Measurements from ENCODE around the gene FUT8.
"Not testable (repeated sequence)": the region's sequence is repeated elsewhere in the genome, so short reads cannot be mapped to it uniquely, and the experiment has no call there.

The FUT8 gene

DNA sequence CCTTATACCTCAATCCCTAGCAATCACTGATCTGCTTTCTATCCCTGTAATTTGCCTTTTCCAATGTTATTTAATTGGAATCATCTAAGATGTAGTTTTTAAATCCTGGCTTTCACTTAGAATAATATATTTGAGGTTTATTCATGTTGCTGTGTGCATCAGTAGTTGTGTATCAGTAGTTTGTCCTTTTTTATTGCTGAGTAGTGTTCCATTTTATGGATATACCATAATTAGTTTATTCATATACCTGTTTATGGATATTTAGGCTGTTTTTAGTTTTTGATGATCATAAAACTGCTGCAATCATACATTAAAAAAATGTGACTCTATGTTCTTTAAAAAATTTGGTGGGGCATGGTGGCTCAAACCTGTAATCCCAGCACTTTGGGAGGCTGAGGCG, 43.7 kb downstream of the FUT8 start:
- no peak for DNase-seq

DNA sequence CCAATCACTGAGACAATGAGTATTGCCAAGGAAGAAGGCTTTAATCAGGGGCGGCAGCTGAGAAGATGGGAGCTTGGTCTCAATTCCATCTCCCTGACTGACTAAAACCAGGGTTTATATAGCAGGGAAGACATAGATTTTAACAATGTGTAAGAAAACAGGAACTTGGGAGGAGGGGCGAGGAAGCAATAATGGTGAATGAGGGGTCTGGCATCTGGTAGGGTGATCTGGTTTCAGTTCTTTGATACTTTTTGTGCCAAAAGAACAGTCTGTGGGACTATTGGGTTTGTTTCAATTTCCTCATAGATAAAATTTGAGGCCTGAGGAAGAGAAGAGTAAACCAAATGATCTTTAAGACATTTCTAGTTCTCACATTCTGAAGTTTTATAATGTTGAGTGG, 49.2 kb downstream of the FUT8 start:
- no peak for DNase-seq

DNA sequence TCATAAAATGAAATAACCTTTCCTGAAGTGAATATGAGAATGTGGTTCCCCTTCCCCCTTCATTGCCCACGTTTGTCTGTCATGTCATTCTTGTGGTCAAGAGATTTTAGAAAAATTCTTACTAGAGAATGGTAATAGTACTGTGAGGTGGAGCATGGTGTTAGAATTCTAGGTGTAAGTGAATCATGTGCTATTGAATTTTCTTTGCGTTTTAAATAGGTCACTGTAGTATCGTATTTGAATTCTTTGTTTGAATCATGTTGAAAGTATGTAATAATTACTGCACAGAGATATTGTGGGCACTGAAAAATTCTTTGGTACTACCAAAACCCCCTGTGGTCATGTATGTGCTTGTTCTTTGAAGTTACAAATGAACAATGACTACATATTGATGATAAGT, 49.9 kb downstream of the FUT8 start:
- no peak for DNase-seq

DNA sequence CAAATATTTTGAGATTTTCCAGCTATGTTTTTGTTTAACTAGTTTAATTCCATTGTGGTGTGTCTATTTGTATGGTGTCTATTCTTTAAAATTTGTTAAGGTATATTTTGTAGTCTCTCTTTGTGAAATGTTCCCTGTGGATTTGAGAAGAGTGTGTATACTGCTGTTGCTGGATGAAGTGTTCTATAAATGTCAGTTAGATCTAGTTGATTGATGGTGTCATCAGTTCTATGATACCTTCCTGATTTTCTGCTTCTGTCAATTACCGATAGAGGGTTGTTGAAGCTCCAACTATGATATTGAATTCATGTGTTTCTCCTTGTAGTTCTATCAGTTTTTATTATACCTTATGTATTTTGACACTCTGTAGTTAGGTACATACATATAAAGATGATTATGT, 53.1 kb downstream of the FUT8 start:
- DNase-seq: no peak

DNA sequence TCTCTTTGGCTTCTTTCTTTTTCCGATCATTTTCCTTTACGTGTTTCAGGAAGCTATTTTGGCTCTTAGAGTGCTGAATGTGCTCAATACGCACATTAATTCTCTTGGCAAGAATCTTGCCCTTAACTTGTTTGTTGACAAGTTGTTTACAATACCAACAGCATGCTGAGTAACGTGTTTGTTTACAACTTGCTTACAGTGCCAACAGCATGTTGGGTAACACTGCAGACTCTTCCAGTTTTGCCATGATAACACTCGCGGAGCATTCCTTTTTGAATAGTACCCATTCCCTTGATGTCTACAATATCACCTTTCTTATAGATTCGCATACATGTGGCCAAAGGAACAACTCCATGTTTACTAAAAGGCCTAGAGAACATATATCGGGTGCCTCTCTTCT, 55.4 kb downstream of the FUT8 start:
- DNase-seq: not testable (repeated sequence)

DNA sequence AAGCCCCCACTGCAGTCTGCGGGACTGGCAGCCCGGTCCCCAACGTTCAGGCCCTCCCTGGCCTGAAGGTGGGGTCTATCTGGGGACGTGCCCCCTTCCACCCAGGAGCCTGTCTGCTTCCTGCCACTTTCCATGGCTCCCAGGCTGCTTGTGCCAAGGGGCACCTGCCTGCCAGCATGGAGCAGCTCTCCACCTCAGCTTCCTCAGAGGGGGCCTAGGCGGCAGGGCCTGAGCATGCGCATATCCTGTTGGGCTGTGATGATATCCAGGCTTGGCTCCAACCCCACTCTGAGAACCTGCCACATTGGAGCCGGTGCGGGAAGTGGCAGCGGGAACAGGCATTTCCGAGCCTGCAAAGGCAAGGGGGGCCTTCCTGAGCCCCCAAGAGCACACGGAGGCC, 57.4 kb downstream of the FUT8 start:
- no peak for DNase-seq

DNA sequence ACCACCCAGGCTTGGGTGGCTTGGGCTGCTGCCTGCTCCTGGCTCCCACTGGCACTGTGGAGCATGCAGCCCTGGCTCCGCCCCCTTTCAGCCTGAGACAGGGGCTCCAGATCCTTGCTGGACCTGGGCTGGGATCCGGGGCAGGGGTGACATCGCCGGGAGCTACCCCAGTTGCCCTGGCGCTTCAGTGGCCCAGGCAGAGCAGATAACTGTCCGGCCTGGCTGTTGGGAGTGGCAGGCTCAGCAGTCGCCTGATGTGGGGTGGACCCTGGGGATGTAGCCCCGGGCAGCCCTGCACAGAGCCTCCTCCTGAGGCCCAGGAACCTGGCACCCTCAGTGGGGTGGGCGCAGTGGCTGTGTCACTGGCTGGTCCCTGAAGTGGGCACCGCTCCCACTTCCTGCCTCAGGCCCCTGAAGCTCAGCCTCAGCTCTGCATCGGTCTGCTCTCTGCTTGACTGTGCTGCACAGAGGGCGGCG, 57.9 kb downstream of the FUT8 start:
- no peak for DNase-seq

DNA sequence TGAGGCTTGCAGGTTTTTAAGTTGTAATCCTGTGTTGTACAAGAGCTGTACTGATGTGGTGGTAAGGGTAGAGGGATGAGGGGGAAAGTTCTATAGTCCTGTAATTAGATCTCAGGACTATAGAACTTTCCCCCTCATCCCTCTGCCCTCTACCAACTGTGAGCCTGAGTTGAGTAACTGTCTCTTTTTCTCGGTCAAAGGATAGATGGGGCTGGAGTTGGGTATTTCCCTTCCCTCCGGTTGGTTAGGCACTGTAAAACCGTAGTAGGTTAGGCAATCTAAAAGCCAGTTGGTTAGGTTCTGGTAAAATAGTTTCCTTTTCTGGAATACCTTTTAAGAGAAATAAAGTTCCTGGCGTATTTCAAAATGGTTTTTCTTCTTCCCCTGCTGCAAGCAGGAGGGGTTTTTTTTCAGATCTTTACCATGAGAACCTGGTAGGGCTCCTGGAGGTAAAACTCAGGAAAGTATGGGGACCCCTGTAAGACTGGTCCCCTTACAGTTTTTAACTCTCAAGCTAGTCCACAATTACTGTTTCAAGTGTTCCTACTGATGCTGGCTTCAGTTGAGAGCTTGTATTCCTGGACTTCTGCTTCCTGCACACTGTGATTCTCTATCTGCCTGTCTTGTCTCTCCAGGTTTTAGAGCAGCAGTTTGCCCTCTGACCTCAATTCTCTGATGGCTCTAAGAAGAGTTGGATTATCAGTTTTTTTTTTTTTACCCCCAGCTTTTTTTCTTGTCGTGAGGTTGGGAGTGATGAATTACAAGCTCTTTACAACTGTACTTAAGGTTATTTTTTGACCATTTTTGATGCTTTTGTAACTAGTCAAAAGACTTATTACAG, 58.7 kb downstream of the FUT8 start:
- DNase-seq: peak; percentile 41

DNA sequence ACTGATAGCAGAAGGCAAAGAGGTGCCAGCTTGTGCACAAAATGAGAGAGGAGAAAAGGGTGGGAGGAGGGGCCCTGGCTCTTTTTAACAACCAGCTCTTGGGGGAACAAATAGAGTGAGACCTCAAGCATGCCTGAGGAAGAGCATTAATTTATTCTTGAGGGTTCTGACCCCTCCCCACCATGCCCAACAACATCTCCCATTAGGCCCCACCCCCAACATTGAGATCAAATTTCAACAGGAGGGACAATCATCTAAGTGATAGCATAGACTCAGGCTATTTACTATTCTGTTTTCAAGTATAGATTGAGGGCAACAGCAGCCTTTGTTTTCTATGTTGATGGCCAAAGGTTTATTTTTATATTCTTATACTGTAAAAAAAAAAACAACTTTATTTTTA, 59.7 kb downstream of the FUT8 start:
- DNase-seq: peak; percentile 87

DNA sequence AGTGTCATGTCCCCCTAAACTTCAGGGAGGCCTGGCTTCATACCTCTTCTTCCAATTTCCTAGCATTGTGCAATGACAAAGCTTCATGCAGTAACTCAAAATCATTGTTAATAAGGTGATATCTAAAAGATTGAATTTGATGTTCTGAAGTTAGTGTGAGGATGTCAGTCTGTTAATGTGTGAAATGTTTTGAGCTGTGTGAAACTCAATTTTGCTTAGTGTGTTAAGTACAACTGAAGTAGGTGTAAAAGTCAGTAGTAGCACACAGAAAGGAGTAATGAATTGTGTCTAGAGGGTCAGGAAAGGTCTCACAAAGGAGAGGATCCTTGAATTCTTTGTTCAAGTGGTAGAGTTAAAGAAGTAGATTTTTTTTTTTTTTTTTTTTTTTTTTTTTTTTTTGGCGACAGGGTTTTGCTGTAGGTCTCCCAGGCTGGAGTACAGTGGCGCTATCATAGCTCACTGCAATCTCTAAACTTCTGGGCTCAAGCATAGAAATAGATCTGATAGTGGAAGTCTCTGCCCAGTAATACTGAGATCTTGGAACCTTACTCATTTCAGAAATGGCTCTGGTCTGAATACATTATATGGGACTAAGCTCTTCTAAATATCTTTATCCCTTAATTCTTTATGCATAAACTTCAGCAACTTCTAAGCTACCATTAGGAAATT, 63.9 kb downstream of the FUT8 start:
- no peak for DNase-seq

DNA sequence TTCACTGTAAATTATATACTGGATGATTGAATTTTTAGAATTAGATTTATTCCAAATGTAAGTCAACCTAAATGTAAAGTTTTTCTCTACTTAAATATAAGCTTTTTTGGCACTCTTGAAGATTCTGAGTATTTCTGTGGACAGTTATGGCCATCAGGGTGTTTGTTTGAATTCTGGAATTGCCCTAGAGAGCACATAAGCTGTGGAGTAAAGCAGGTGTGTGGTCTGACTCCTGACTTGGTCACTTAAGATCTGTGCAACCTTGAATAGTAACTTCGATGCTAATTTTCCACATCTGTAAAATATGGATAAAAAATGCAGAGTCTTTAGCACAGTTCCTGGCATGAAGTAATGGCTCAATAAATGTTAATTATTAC, 64.4 kb downstream of the FUT8 start:
- DNase-seq: no peak

DNA sequence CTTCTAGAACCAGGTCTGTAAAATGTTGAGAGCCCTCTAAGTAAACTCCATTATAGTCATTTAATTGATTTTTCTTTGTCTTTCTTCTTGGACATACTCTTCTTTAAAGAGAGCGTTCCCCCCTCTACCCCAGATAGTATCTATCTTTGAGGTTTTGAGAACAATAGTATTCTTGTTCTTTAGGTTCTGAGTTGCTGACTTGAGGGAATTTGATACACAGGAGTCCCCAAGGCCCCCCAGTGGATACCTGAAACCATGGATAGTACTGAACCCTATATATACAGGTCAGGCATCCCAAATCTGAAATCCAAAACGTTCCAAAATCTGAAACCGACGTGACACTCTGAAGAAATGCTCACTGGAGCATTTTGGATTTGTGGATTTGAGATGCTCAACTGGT, 65.5 kb downstream of the FUT8 start:
- DNase-seq: no peak

DNA sequence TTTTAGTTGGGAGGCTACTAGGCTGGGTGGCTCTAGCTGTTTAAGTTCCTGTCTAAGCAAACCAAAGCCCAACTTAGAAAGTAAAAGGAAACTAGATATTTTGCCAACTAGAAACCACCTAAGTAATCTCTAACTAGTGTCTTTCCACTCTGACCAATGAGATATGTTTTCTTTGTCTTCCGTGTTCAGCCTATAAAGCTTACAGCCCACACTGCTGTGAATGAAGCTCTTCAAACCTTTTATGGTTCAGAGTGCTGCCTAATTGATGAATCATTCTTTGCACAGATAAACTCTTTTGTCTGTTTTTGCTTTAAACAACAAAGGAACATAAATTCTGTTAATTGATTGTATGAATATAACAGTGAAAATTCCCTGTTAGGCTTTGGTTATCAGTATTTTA, 66.1 kb downstream of the FUT8 start:
- peak; percentile 47 for DNase-seq

DNA sequence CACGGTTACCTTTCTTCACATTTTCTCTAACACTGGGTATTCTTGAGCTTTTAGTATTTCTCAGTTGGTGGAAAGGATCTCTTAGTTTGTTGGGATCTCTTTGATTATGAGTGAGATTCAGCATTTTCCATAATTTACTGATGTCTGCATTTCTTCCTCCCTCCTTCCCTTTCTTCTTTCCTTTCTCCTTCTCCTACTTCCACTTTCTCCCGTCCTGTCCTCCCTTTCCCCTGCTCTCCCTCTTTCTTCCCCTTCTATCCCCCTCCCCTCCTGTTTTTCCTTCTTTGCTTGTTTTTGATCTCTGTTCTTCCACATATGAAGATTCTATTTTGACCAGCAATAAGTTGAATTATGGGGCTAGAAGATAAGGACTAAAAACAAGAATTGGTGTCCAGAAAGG, 66.9 kb downstream of the FUT8 start:
- DNase-seq: no peak

DNA sequence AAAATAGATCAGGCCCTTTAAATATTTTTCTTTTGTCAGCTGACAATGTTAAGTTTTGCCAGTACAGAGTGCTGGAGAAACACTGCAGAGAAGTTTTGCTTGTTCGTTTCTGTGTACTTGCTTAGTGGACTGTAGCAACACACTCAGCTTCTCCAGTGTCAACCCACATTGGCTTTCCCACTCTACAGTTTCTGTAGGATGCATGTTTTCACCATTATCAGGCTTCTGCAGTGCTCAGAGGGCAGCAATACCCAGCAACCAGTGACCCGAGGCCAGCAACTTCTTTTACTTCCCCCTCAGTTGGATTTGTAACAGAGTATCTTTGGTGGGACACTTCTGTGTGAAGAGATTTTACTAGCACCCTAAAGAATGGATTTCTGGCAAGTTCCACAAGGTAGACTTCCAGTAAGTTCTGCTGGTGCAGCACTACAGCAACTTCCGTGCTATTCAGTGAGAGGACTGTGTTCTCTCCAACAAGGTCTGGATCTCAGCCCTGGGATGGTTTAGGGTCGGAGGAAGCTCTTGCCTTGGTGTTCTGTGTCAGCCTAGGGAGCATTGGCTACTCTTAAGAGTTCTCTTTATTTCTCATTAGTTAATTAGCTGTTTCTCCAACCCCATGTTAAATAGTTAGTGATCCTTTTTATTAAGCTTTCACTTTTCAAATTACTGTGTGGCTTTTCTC, 70.4 kb downstream of the FUT8 start:
- no peak for DNase-seq

DNA sequence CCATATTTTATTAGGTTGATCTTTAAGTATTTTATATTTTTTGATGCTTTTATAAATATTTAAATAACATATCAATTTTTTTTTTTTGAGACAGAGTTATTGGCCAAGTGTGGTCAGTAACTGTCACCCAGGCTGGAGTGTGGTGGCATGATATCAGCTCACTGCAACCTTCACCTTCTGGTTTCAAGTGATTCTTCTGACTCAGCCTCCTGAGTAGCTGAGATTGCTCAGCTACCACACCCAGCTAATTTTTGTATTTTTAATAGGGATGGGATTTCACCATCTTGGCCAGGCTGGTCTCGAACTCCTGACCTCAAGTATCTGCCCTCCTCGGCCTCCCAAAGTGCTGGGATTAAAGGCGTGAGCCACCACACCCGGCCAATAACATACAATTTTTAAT, 71.1 kb downstream of the FUT8 start:
- no peak for DNase-seq

DNA sequence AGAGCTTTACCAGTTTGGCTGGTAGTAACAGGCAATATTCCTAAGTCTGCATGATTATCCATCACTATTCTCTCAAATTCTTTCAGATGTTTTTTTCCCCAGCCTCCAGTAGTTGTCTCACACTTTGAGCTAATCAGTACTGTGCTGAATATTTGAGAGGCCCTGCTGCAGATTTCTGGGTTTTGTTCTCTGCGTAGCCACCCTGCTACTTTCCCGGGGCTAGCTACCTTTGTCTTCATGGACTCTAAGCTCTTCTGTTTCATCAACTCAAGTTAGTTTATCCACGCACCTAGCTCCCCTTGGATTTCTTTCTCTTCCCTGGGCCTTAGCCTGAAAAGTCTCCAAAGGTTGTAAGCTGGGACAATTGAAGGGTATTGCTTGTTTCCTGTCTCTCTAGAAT, 73.0 kb downstream of the FUT8 start:
- DNase-seq: no peak

DNA sequence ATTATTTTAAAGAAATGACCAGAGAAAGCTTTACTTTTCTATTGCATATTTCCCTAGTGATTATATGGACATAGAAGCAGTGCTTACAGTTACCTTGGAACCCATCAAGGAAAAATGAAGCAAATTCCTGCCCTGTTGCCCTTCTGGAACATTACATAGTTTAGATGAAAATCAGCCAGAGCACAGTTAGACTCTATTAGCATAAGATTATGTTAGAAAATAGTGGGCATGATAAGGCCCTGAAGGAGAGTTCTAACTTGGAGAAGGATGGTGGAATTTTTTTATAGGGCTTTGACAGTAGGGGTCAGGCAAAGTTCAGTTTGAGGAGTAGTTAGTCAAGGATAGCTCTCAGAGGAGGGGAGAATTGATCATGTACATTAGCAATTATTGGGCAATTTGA, 74.3 kb downstream of the FUT8 start:
- no peak for DNase-seq

DNA sequence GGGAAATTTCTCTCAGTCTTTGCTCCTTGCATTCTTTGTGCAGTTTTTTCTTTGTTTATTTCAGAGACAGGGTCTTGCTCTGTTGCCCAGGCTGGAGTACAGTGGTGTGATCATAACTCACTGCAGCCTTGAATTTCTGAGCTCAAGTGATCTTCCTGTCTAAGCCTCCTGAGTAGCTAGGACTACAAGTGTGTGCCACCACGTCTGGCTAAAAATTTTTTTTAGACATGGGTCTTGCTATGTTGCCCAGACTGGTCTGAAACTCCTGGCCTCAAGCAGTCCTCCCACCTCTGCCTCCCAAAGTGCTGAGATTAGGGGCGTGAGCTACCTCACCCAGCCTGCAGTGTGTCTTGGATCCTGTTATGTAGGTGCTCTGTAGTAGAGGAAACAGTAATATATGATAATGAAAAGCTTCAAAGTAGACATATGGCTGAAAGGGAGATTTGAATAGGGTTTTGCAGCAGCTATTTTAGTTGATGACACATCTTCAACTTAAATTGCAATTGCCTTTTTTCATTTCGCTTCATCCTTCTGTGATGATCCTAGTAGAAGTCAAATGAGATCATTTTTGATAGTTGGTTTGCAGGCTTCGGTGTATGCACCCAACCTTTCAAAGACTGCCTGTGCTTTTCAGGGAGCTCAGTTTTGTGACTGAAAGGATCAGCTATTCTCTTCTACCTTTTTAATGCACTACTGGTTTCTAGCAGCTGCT, 75.4 kb downstream of the FUT8 start:
- no peak for DNase-seq

DNA sequence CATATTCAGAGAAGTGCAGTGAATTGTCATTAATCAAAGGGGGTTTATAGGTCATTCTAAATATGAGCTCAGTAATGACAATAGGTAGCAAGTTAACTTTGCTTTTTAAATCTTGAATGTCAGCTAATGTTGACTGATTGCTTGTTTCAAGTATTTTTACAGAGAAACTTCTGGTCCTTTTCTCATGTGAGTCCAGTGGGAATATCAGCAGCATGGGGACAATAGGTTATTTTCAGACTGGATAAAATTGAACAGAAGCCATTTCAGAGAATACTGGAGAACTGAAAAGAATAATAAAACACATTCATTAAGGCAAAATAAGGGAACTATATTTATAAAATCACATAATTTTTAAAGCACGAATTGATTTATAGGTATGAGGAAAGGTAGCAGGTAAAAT, 78.7 kb downstream of the FUT8 start:
- no peak for DNase-seq

DNA sequence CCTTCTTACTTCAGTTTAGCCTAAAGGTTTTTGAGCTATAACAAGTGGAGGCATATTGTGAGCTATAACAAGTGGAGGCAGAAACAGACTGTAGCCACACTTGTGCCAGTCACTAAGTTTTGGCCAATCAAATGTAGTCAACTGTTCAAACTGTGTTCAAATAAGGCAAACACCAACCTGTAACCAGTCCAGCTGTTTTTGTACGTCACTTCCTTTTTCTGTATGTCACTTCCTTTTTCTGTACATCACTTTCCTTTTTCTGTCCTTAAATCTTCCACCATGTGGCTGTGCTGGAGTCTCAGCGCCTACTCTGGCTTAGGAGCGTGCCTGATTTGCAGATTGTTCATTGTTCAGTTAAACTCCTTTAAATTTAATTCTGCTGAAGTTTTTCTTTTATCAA, 79.7 kb downstream of the FUT8 start:
- no peak for DNase-seq

DNA sequence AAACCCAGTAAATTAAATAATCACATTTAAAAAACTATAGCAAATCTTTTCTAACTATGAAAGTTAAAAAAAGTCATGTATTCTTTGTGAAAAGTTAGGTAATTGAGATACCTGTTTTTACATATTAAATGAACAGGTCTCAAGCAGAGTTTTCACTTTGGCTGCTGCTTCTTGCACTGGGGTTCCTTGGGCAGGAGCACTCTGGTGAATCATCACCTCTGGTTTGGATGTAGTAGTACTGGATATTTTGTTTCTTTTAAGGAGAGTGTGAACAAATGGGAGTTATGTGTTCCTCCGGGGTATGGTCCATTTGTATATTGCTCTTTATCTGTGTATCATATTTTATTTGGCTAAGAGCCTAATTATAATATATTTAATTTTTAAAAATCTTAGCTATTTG, 82.7 kb downstream of the FUT8 start:
- DNase-seq: no peak
